Kidney glomerular epithelial cell (primary cell): ENCODE measurements around the gene ITPR2.

ENCODE experiments used
- DNase-seq: peaks from one replicate; lab custom pipeline; 2025; lab: John Stamatoyannopoulos, UW

The ITPR2 gene

GRCh38 chr12:26292596-26292995 is 540.4 kb downstream of the ITPR2 start:
- no peak for DNase-seq

- no peak for DNase-seq
Measured at GRCh38 chr12:26290565-26290964, 542.4 kb downstream of the ITPR2 start.

GRCh38 chr12:26287671-26288381 is 545.2 kb downstream of the ITPR2 start:
- peak; percentile 95 for DNase-seq
